ENCODE data around the gene GLOD5. TPM values are rescaled to one million over a fixed set of nuclear protein-coding genes. Genes with fewer than 3 reads are reported as not detected.

The GLOD5 gene
- total RNA-seq, 2 experiments from 2014 or later: not detected

GRCh38 chrX:48737213-48737938 lies 24.2 kb upstream of the GLOD5 start:
- ATAC-seq: peak; percentile 100
- CTCF ChIA-PET: interaction anchor here (1.0 kb wide), 2 partner anchors 41 to 203 kb away, joined by 3 to 4 read pairs; partner anchors contain the start of gene SUV39H1
- H3K4me1 Mint-ChIP-seq: peaks cover 23% of the 10 kb centered on the region

DNA sequence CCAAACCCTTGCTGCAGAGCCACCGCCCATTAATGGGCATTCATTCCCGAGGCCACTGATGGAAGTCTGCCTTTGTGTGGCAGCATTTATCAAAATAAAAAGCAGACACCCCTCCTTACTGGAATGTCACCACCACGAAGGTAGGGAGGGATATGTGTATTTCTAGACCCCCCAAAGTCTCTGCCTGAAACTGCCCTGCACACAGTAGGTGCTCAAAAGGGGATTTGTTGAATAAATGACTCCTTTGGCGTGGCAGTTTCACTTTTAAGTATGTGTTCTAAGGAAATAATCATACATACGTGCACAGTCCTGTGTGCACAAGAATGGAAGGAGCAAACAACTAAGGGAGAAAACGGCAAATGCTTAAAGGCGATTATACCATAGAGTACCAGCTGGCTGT lies 23.6 kb upstream of the GLOD5 start:
- CTCF ChIA-PET: interaction anchor here (1.0 kb wide), 1 partner anchor 42 kb away, joined by 3 read pairs; the partner anchor contains the start of gene SUV39H1
- Mint-ChIP-seq H3K27me3 (no peaks in the 10 kb centered on the region), H3K36me3 (no peaks in the 10 kb centered on the region), H3K4me3 (peak overlapping the region; percentile 92), H3K9me3 (ENCODE audit: low read depth) (no peaks in the 10 kb centered on the region), H3K27ac (peak overlapping the region; percentile 97), H3K4me1 (peaks cover 23% of the 10 kb centered on the region)
- no peak for ATAC-seq
- DNase-seq: no peak

More at GRCh38 chrX:48737213-48737938, 24.2 kb upstream of the GLOD5 start:
- Mint-ChIP-seq H3K4me3 (peak overlapping the region; percentile 92), H3K27ac (peak overlapping the region; percentile 97), H3K9me3 (ENCODE audit: low read depth) (no peaks in the 10 kb centered on the region), H3K36me3 (no peaks in the 10 kb centered on the region), H3K27me3 (no peaks in the 10 kb centered on the region)
- peak; percentile 95 for DNase-seq

GRCh38 chrX:48741834-48742233 lies 19.7 kb upstream of the GLOD5 start:
- no peak overlapping the region for H3K4me3 Mint-ChIP-seq
- no peak for ATAC-seq
- no peaks in the 10 kb centered on the region for H3K9me3 Mint-ChIP-seq (ENCODE audit: low read depth)
- H3K36me3 Mint-ChIP-seq: no peaks in the 10 kb centered on the region
- H3K27ac Mint-ChIP-seq: no peak overlapping the region
- peaks cover 12% of the 10 kb centered on the region for H3K4me1 Mint-ChIP-seq
- CTCF ChIA-PET: no interaction called here
- H3K27me3 Mint-ChIP-seq: no peaks in the 10 kb centered on the region
- DNase-seq: no peak

DNA sequence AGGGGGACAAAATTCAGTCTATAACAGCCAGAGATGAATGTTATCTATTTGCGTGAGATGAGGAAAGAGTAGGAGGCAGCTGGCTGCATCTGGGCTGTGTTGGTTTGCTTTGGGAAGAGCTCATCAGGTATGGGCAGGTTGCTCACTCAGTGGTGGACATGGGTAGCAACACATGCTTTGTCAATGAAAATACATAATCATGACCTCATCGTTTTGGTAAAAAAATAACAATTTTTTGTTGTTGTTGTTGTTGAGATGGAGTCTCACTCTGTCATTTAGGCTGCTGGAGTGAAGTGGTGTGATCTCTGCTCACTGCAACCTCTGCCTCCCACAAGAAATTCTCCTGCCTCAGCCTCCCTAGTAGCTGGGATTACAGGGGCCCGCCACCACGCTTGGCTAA lies 16.3 kb upstream of the GLOD5 start:
- Mint-ChIP-seq H3K27ac (no peak overlapping the region), H3K4me1 (no peaks in the 10 kb centered on the region), H3K9me3 (ENCODE audit: low read depth) (no peaks in the 10 kb centered on the region), H3K4me3 (no peak overlapping the region), H3K27me3 (no peaks in the 10 kb centered on the region), H3K36me3 (no peaks in the 10 kb centered on the region)
- CTCF ChIA-PET: no interaction called here
- DNase-seq (no peak), ATAC-seq (no peak)

DNA sequence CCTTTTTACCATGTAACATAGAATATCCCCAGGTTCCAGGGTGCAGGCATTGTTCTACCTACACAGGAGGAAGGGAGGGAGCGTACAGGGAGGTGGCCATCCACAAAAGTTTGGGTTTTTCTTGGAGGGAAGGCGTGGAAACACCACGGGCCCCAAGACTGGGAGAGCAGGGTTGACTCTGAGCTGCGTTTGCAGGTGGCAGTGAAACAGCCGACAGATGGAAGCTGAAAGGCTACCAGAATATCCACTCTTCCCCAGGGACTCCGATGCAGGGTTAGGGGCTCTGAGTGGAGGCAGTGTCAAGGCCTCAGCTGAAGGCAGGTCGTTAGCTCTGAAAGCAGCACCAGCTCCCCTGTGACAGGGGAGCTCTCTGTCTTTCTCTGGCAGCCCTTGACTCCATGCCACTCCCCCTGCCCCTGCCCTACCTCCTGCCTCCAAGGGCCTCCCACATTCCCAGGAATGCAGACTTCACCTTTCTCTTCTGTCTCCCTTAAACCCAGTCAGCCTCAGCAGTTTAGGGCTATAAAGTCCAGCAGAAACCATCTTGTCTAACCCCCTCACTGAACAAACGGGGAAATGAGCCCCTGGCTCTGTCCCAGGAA lies 14.0 kb upstream of the GLOD5 start:
- no peak overlapping the region for H3K4me3 Mint-ChIP-seq
- no peak overlapping the region for H3K27ac Mint-ChIP-seq
- DNase-seq (no peak), ATAC-seq (no peak)
- no peaks in the 10 kb centered on the region for H3K9me3 Mint-ChIP-seq (ENCODE audit: low read depth)
- H3K27me3 Mint-ChIP-seq: no peaks in the 10 kb centered on the region
- CTCF ChIA-PET: no interaction called here
- H3K4me1 Mint-ChIP-seq: peaks cover 7% of the 10 kb centered on the region
- H3K36me3 Mint-ChIP-seq: no peaks in the 10 kb centered on the region

- H3K9me3 Mint-ChIP-seq (ENCODE audit: low read depth): no peaks in the 10 kb centered on the region
- ATAC-seq: no peak
- H3K4me1 Mint-ChIP-seq: peaks cover 7% of the 10 kb centered on the region
- no peak overlapping the region for H3K4me3 Mint-ChIP-seq
- no peak for DNase-seq
- no peaks in the 10 kb centered on the region for H3K36me3 Mint-ChIP-seq
- no peaks in the 10 kb centered on the region for H3K27me3 Mint-ChIP-seq
- CTCF ChIA-PET: no interaction called here
- H3K27ac Mint-ChIP-seq: no peak overlapping the region
These were observed 12.4 kb upstream of the GLOD5 start for GRCh38 chrX:48749182-48749581.

DNA sequence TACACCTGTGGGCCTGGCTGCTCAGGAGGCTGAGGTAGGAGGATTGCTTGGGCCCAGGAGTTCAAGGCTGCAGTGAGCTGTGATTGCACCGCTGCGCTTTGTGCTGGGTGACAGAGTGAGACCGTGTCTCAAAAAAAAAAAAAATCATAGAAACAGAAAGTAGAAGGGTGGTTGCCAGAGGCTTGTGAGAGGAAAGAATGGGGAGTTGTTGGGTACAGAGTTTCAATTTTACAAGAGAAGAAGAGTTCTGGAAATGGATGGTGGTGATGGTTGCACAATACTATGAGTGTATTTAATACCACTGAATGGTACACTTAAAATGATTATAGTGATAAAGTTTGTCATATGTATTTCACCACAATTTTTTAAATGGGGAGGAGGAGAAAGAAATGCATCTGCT lies 10.2 kb upstream of the GLOD5 start:
- H3K36me3 Mint-ChIP-seq: no peaks in the 10 kb centered on the region
- H3K4me1 Mint-ChIP-seq: peaks cover 7% of the 10 kb centered on the region
- no peaks in the 10 kb centered on the region for H3K9me3 Mint-ChIP-seq (ENCODE audit: low read depth)
- no peaks in the 10 kb centered on the region for H3K27me3 Mint-ChIP-seq
- ATAC-seq (peak; percentile 80), DNase-seq (no peak)
- peak overlapping the region; percentile 63 for H3K27ac Mint-ChIP-seq
- H3K4me3 Mint-ChIP-seq: no peak overlapping the region
- CTCF ChIA-PET: no interaction called here

DNA sequence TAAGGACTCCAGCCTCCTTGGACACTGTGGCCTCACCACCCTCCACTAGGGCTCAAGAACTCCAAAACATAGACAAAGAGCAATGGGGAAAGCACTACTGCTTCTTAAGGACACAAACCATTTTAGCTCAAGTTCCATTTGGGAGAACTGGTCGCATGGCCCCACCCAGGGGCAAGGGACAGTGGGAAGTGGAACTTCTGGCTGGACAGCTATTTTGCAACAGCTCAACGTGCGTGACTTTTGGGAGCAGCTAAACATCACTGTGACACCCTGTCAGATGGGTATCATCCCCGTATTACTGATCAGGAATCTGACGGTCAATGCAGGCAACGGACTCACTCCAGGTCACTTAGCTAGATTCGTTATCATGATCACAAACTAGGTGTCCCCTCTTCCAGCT lies 9.0 kb upstream of the GLOD5 start:
- CTCF ChIA-PET: no interaction called here
- no peaks in the 10 kb centered on the region for H3K9me3 Mint-ChIP-seq (ENCODE audit: low read depth)
- H3K4me3 Mint-ChIP-seq: no peak overlapping the region
- H3K27me3 Mint-ChIP-seq: no peaks in the 10 kb centered on the region
- peaks cover 7% of the 10 kb centered on the region for H3K4me1 Mint-ChIP-seq
- no peaks in the 10 kb centered on the region for H3K36me3 Mint-ChIP-seq
- no peak for ATAC-seq
- DNase-seq: no peak
- no peak overlapping the region for H3K27ac Mint-ChIP-seq

- Mint-ChIP-seq H3K27me3 (no peaks in the 10 kb centered on the region), H3K36me3 (no peaks in the 10 kb centered on the region), H3K4me3 (no peak overlapping the region), H3K27ac (no peak overlapping the region), H3K9me3 (ENCODE audit: low read depth) (no peaks in the 10 kb centered on the region), H3K4me1 (peaks cover 7% of the 10 kb centered on the region)
- ATAC-seq (no peak), DNase-seq (no peak)
- CTCF ChIA-PET: no interaction called here
These were observed 7.8 kb upstream of the GLOD5 start for GRCh38 chrX:48753708-48754228.

GRCh38 chrX:48754238-48754637 lies 7.3 kb upstream of the GLOD5 start:
- Mint-ChIP-seq H3K4me3 (no peak overlapping the region), H3K4me1 (peaks cover 7% of the 10 kb centered on the region), H3K27me3 (no peaks in the 10 kb centered on the region), H3K27ac (no peak overlapping the region), H3K9me3 (ENCODE audit: low read depth) (no peaks in the 10 kb centered on the region), H3K36me3 (no peaks in the 10 kb centered on the region)
- CTCF ChIA-PET: no interaction called here
- ATAC-seq (no peak), DNase-seq (no peak)

DNA sequence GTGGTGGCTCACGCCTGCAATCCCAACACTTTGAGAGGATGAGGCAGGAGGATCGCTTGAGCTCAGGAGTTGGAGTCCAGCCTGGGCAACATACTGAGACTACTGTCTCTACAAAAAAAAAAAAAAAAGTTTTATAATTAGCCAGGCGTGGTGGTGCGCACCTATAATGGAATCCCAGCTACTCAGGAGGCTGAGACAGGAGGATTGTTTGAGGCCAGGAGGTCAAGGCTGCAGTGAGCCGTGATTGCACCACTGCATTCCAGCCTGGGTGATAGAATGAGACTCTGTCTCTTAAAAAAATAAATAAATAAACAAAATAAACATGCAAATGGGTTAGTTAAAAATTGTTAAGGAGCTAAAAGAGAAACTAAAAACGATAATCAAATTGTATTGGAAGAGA lies 7.7 kb downstream of the GLOD5 start:
- no peaks in the 10 kb centered on the region for H3K9me3 Mint-ChIP-seq (ENCODE audit: low read depth)
- H3K27me3 Mint-ChIP-seq: peaks cover 8% of the 10 kb centered on the region
- DNase-seq (no peak), ATAC-seq (no peak)
- CTCF ChIA-PET: interaction anchor here (1.3 kb wide), 1 partner anchor 10 kb away, joined by 4 read pairs; no protein-coding TSS in a partner anchor
- no peaks in the 10 kb centered on the region for H3K36me3 Mint-ChIP-seq
- no peaks in the 10 kb centered on the region for H3K4me1 Mint-ChIP-seq
- no peak overlapping the region for H3K4me3 Mint-ChIP-seq
- no peak overlapping the region for H3K27ac Mint-ChIP-seq

GRCh38 chrX:48770296-48770695 lies 8.7 kb downstream of the GLOD5 start:
- CTCF ChIA-PET: no interaction called here
- H3K4me1 Mint-ChIP-seq: no peaks in the 10 kb centered on the region
- no peak overlapping the region for H3K4me3 Mint-ChIP-seq
- ATAC-seq (no peak), DNase-seq (no peak)
- no peaks in the 10 kb centered on the region for H3K9me3 Mint-ChIP-seq (ENCODE audit: low read depth)
- peaks cover 8% of the 10 kb centered on the region for H3K27me3 Mint-ChIP-seq
- no peak overlapping the region for H3K27ac Mint-ChIP-seq
- H3K36me3 Mint-ChIP-seq: no peaks in the 10 kb centered on the region

GRCh38 chrX:48772602-48773001 lies 11.1 kb downstream of the GLOD5 start:
- CTCF ChIA-PET: no interaction called here
- no peaks in the 10 kb centered on the region for H3K4me1 Mint-ChIP-seq
- ATAC-seq (no peak), DNase-seq (no peak)
- H3K9me3 Mint-ChIP-seq (ENCODE audit: low read depth): no peaks in the 10 kb centered on the region
- peaks cover 16% of the 10 kb centered on the region for H3K27me3 Mint-ChIP-seq
- no peaks in the 10 kb centered on the region for H3K36me3 Mint-ChIP-seq
- no peak overlapping the region for H3K4me3 Mint-ChIP-seq
- H3K27ac Mint-ChIP-seq: no peak overlapping the region

GRCh38 chrX:48776818-48777439 lies 15.4 kb downstream of the GLOD5 start:
- no peaks in the 10 kb centered on the region for H3K4me1 Mint-ChIP-seq
- DNase-seq (no peak), ATAC-seq (no peak)
- H3K27ac Mint-ChIP-seq: no peak overlapping the region
- CTCF ChIA-PET: no interaction called here
- no peaks in the 10 kb centered on the region for H3K36me3 Mint-ChIP-seq
- H3K9me3 Mint-ChIP-seq (ENCODE audit: low read depth): no peaks in the 10 kb centered on the region
- peaks cover 12% of the 10 kb centered on the region for H3K27me3 Mint-ChIP-seq
- H3K4me3 Mint-ChIP-seq: no peak overlapping the region

Data from activated CD8-positive, alpha-beta memory T cell treated with anti-CD3 and anti-CD28 coated beads, Interleukin-2, amount 10 ng/mL, durations not matched to agents 7 days and 5 days (primary cell).